GM21723 (cell line): ENCODE results near the gene SHPK.

Experiments
- ATAC-seq: cut with Tn5 transposase; IDR thresholded peaks from one replicate; pipeline ENCODE4 v1.9.1; 2021; ENCODE audit warnings: mild to moderate bottlenecking, moderate library complexity; ENCODE audit not compliant: unreplicated experiment

SHPK gene

DNA sequence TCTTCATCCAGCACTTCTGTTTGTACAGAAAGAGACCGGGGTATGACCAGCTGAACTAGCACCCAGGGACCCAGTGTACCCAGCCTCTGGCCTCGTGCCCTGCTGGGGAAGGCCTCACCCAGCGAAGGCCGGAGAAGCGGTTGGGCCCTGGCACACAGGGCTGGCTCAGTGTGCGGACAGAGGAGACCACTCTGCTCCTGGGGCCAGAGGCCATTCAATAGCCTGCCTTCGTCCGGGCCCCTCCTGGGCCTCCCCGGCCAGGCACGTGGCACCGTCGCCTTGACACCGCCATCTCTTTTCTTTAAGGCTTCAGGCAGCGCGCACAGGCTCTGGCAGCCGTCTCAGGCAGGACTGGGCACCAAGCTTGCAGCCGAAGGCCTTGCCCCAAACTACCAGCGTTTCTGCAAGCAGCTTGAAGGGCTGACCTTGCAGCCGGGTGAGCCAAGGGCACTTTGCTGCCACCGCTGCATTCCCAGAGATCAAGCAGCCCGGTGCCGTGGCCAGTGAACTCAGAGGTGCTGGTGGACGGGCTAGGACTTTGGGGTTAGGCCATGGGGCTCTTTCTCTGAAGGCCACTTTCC is 24.4 kb upstream of the SHPK start:
- ATAC-seq = no peak

DNA sequence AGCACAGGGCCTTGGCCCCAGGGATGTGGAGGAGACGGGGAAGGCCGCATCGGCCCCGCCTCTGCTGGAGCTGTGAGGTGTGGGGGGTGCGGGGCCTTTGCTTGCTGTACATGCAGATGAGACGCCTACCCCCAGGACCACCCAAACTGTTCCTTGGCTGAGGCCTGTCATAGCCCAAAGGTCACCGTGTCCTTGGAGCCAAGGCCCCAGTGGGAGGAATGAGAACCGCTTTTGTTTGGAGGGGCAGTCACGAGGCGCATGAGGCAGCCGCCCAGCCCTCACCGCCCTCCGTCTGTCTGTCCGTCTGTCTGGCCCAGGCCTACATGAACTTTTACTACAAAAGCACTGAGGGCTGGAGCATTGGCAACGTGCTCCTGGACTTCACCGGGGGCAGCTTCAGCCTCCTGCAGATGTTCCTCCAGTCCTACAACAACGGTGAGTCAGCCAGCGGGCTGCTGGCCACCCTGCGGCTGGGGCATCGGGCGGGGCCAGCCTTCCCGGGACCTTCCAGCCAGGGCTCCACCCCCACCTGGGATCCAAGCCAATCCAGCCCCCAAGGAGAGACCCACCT is 23.6 kb upstream of the SHPK start:
- no peak for ATAC-seq

DNA sequence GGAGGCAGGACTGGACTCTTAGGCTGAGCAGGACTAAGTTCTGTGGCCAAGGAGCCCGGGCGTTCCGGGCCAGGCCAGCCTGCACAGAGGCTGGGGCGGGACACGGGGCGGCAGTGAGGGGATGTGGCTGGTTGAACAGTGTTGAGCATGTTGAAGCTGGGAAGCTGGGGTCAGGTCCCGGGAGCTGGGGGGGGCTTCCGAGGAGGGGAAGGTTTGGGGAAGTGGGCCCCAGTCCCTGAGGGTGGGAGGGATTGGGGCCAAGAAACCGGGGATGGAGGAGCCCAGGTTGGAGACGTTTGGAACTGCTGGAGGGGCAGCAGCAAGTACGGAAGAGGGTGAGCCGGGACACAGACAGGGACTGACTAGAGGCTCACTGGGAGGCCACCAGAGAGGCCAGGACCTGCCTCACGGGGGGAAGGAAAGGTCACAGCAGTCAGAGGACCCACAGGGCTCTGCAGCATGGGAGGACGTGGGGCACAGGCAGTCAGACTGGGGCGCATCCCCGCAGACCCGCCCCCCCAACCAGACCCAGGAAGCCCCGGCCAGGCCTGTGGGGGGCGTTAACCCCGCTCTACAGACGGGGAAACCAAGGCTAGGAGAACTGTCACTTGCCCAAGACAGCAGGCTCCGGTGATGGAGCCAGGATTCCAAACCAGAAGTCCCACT is 22.9 kb upstream of the SHPK start:
- no peak for ATAC-seq

DNA sequence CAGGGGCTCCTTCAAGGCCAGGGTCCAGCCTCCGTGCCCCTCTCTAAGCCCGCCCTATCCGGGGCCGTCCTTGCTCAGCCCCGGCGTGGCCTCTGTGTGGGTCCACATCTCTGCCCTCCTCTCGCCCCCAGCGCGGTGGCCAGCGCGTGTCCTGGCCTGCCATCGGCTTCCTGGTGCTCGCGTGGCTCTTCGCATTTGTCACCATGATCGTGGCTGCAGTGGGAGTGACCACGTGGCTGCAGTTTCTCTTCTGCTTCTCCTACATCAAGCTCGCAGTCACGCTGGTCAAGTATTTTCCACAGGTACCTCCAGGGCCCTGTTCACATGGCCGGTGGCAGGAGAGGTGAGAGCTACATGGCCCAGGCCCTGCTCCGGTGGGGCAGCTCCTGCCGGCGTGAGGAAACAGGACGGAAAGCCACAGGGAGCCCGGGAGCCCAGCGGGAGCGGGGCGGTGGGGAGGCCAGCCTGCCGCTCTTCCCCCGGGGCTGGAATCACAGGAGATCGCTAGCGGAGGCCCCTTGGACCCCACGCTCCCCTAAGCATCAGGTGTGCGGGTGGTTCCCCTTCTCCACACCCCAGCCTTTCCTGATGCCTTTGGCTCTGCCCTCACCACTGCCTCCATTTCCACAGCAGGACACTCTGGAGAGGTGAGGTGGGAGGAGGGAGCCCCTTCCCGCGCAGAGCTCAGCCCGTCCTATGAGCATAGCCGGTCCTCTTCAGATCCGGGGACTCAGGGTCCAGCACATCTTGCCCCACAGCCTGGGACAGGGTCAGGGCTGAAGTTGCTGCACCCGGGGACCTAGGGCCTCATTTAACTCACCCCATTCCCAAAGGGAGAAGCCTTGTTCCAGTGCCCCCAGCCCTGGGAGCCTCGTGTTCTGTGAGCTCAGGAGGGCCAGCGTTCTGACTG is 22.1 kb upstream of the SHPK start:
- ATAC-seq = no peak

DNA sequence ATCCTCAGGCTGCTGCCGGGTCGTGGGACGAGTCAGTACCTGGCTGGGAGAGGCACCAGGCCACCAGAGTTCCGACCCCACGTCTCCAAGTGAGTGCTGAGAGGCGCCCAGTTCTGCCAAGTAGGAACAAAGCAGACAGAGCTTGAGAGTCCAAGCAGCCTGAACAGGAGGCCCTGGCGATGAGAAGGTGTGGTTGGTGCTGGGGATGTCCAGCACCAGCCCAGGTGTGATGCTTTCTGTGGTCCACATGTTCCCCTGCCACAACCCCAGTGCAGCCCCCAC is 21.5 kb upstream of the SHPK start:
- ATAC-seq = no peak

DNA sequence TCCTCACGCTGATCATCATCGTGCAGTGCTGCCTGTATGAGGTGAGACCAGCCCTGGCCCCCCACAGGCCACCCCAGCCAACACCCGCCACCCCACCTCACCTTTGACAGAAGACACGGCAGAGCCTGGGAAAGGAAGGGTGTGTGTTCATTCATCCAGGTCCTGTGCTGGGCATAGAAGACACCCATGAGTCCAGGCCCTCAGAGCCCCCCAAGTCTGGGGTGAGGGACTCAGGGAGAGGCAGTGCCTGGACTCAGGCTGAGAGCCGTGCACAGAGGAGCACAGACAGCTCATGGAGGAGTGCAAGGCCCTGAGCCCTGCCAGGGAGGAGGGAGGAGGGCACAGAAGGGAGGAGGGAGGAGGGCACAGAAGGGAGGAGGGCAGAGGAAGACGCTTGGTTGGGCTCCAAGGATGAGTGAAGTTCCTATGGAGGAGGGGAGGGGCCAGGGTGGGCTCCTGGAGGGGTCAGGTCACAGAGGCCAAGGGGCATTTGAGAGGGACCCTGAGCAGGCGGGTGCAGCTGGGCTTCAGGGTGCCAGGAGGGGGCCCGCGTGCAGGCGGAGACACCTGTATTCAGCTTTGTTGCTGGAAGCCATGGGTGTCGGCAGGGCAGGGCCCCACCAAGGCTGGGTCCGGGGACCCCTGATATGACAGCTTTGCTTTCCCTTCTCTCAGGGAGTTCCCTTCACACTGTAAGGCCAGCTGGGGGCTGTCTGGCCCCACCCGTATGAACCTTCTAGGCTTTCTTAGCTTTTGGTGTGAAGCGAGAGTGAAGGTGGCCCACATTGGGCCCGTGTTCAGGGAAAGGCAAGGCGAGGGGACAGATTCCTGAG is 20.9 kb upstream of the SHPK start:
- no peak for ATAC-seq

DNA sequence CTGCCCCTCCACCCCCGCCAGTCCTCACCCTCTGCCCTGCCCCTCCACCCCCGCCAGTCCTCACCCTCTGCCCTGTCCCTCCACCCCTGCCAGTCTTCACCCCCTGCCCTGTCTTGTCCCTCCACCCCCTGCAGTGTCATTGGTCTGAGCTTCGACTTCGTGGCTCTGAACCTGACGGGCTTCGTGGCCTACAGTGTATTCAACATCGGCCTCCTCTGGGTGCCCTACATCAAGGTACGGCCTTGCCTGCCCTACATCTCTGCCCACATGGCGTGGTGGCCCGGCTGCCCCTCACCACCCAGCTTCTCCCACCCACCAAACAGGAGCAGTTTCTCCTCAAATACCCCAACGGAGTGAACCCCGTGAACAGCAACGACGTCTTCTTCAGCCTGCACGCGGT is 20.3 kb upstream of the SHPK start:
- ATAC-seq = no peak

DNA sequence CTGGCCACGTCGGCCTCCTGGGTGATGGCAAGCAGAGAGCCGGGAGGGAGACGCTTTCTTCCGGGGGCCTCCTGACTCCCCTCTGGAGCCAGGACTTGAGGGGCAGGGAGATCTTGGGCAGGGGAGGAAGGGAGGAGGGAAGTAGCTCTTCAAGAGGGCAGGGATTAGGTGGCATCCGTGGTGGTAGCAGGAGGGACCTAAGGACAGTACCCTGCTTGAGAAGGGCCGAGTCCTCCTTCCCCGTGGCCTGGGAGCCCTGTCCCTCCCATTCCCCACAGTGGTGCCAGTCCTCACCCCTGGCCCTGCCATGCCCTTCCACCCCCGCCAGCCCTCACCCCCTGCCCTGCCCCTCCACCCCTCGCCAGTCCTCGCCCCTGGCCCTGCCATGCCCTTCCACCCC is 19.7 kb upstream of the SHPK start:
- no peak for ATAC-seq

DNA sequence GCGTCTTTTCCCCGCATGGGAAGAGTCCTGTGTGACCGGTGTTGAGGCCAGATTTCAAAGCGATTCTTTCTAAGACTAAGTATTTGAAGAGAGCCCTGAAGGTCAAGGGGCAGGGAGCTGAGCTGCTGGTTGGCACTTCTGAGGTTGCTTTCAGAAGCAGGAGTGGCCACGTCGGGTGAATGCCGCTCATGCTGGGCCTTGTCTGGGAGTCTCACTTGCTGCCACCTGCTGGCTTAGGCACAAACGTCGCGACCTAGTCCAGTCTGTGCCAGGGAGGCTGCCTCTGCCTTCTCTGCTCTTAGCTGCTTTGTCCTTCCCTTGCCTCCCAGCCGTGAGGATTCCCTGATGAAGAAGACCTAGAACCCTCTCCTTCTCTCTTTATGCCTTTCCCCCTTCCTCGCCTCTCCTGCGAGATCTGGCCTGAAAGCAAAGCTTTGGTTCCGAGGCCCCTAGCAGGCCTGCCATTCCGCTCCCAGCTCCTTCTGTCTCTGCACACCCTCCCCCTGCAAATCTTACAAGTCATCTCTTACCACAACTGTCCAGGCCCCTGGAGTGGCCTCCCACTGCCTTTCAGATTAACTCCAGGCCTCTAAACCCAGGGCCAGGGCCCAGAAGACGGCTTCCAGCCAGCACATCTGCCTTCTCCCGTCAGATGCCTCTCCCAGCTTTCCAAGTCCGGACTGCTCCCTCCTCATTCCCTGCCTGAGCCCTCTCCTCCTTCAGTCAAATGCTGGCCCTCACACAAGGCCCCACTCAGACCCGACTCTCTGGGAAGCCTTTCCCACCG is 11.9 kb upstream of the SHPK start:
- no peak for ATAC-seq

DNA sequence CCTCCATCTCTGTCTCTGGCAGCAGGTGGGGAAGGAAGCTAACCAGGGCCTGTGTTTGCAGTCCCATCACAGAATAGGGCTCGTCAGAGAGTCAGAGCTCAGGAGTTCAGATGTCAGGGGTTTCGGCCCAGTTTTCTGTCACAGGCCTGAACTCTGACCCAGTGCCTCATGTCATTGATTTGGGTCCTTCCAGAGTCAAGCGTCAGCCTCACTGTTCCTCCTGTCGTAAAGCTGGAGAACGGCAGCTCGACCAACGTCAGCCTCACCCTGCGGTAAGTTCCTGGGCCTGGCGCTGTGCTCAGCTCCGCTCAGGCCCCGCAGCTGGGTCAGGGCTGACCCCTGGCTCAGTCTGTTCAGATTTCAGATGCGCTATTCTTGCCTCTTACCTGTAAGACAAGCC is 11.2 kb upstream of the SHPK start:
- no peak for ATAC-seq

DNA sequence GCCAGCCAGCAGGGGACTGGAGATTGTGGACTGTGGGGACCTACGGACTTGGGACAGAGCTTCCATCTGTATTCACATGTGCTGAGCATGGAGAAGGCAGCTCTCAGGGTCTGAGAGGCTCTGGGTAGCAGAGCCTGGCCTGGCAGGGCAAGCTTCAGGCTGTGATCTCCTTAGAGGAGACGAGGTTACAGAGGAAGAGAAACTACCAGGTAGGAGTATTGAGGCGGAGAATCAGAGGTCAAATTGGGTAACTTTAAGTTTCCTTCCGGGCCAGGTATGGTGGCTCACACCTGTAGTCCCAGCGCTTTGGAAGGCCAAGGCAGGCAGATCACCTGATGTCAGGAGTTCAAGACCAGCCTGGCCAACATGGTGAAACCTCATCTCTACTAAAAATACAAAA is 9.3 kb upstream of the SHPK start:
- ATAC-seq = no peak

DNA sequence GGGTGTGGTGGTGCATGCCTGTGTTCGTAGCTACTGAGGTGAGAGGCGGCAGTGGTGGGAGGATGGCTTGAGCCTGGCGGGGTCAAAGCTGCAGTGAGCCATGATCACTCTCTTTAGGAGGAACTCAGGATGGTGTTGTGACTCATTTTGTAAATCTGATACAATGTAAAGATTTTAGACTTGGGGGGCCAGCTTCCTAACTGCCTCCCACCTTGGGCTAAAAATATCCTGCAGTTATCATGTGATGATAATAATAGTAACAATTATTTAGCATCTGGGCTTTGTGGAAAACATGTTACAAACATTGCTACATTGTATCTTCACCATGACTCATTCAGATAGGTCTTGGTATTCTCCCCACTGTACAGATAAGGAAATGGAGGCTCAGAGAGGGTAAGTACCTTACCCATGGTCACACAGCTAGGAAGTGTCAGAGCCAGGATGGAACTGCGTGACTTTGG is 7.9 kb upstream of the SHPK start:
- no peak for ATAC-seq

DNA sequence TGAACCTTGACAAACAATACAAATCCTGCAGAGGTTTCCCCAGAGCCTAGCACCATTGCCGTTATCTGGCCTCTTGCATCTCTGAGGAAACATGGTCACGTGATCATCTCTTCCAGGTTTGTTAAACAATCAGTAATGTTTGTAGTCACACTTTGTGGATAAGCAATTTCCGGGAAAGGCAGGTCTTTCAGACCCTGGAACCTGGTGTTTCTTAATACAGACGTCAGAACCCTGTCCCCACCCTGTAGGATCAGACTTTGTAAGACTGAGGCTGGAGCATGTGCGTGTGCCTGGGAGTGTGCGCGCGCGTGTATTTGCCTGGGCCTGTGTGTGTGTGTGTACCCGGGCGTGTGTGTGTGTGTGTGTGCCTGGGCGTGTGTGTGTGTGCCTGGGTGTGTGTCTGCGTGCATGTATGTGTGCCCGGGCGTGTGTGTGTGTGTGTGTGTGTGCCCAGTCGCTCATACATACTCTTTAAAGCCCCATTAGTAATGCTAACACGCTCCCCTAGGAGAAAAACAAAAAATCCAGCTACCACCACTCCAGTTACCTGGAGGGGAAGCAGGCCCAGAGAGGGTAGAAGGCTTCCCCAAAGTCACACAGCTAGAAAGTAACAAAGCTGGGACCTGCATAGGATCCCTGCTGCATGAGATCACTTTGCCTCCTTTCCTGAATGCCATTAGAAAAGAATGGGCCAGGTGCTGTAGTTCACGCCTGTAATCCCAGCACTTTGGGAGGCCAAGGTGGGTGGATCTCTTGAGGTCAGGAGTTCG is 5.9 kb upstream of the SHPK start:
- ATAC-seq = no peak

DNA sequence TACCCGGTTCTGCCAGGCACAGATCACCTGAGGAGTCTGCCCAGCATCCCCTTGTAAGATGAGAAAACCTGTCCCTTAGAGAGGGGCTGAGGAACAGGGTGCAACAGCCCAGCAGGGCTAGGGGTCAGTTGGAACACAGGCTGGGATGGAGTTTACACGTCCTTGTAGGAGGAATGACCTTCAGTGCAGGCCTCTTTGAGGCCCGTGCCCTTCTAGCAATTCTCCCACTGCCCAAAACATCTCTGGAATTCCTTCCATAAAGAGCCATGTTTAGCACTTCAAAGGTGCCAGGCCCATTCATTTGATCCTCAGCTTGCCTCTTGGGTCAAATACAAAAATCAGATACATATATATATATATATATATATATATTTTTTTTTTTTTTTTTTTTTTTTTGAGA is 5.0 kb upstream of the SHPK start:
- ATAC-seq = no peak

DNA sequence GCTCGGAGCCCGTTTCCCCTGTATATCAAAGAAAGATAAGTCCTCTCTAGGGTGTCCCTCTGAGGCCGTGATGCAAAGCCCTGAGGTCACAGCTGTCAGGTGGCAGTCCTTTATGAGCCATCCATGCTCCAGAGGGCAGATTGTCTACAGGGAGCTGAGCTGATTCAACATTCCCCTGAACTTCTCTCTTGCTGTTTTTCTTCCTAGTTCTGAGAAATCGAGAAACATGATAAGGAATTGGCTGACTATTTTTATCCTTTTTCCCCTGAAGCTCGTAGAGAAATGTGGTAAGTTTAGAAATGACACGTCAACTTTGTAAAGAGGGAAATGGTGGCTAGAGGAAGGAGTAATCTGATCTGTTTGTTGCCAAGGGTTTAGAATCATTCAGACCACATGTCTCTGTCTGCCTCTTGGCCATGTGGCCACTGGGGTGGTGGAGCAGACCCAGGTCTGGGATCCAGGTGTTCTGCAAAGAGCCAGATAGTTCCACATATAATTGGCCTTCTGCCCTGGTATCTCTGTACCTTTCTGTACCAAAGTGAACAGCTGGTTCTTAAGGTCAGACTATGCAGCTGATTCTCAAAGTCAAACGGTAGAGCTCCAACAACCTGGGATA is 4.0 kb upstream of the SHPK start:
- no peak for ATAC-seq

DNA sequence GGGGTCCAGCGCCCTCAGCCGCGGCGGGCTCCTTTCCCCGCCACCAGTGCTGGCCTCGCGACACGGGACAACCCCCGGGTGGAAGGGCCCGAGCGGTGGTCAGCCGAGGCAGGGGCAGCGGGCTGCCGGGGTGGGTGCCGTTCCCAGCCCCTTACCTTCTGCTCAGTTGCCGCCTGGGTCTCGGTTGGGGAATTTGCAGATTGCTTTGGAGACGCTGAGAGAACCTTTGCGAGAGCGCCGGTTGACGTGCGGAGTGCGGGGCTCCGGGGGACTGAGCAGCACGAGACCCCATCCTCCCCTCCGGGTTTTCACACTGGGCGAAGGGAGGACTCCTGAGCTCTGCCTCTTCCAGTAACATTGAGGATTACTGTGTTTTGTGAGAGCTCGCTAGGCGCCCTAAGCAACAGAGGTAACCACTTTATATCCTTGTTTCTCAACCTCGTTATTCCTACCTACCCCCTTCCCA is 891 bp upstream of the SHPK start:
- ATAC-seq = peak; percentile 12

DNA sequence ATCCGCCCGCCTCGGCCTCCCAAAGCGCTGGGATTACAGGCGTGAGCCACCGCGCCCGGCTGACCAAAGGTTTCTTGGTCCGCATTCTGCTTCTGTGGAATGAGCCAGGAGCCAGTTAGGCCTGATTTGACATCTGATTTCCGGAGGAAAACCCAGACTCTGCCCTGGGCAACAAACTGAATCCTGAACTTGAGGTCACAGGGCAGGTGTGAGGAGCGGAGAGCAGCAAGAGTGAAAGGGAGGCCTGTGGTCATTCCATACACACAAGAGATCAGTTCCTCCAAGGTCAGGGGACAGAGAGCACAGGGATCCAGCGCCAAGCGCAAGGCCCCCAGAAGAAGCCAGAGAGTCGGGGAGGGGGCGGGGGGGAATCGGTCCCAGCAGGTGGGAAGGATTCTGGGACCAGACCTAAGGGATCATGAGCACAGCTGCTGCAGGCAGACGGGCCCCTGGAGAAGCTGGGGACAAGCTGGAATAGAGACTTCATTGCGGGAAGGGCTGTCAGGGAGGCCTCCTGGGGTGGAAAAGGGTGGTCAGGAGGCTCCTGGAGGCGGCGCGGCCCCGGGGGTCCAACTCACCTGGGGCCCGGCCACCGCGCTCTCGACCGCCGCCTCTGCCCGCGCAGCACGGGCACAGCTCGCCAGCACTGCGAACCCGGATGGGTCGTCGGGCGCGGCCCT is 436 bp downstream of the SHPK start:
- no peak for ATAC-seq

DNA sequence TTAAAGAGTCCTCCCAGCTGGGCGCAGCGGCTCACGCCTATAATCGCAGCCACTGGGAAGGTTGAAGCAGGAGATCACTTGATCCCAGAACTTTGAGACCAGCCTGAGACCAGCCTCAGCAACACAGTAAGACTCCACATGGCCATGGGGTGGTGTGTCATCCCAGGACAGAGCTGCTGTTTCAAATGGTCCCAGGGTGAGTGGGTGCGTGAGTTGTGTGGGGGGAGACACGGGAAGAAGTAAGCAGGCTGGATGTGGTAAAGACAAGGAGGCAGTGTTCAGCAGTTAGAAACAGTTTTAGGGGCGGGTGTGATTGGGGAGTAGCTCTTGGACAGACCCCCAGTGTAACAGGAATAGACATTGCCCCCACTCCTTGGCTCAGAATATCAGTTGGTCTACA is 3.8 kb downstream of the SHPK start:
- ATAC-seq = no peak
